HK-2 (cell line): Measurements from ENCODE around the gene TMEM207.
A peak's percentile ranks its signal among the peaks of the same experiment; 100 is the strongest.

Experiments used
- DNase-seq: peaks from one replicate; pipeline ENCODE4 v3.0.0-alpha.2; 2018; ENCODE audit not compliant: unreplicated experiment

Gene TMEM207

DNA sequence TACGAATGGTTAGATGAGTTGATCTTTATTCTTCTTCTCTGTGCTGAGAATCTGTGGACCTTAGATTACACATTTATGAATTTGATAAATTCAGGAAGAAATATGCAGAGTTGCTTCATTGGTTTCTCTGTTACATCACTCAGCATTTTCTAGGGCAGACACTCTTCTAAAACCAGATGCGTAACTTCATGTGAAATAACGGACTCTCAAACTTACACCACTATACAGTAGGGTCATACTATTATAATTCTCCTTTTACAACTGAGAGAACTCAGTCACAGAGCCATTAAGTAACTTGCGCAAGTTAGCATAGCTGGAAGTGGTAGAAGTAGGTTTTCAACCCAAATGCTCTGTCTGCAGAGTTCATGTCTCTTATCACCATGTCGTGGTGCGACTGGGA, 5.7 kb downstream of the TMEM207 start:
- no peak for DNase-seq

DNA sequence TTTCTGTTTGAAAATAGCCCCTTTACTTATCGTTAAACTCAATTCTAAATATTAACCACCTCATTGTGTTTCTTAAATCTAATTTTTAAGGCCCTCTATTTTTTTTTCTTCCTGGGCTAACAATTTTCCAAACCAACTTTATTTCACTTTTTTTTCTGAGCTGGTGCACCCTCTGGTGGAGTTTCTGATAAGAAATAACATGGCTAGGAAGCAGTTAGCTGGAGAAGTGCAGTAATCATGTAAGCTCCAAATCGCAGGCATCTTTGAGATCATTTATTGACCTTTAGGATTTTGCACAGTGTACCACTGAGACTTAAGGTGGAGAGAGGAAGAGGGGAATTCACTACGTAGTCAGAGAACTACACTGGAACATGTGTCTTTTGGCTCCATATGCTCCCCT, 6.4 kb downstream of the TMEM207 start:
- DNase-seq, result no peak

DNA sequence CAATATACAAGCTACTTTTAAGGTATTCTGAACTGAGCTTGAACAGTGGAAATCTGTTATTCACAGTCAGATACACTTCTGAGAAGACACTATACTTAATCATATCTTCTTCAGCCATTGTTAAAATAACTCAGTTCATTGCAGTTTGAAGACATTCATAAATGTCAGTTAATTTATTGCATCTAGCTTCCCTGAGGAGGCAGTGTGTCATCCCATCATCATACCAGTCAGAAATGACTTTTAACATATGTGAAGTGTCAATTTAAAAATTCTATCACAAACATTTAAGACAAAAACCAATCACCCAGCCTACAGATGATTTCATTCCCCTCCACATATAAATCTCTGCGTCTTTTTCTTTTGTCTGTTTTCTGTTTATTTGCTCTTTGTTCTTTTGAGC, 7.5 kb downstream of the TMEM207 start:
- DNase-seq, result no peak

DNA sequence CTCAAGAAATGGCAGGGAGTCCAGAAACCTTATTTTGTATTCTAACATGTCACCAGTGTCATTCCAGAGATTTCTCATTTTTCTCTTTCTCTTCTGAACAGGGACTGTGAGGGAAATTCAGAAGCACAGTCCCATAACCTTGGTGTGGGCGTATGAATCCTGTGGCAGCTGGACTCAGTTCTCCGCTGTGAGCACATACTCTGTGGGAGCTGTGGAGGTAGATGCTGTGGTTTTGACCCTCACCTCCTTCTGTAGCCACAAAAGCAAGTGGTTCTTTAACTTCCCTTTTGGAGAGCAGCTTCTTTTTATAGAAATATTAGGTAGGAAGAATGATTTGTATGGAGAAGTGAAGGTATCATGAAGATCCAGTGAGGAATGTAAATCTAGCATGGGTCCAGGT, 13.4 kb downstream of the TMEM207 start:
- no peak for DNase-seq

DNA sequence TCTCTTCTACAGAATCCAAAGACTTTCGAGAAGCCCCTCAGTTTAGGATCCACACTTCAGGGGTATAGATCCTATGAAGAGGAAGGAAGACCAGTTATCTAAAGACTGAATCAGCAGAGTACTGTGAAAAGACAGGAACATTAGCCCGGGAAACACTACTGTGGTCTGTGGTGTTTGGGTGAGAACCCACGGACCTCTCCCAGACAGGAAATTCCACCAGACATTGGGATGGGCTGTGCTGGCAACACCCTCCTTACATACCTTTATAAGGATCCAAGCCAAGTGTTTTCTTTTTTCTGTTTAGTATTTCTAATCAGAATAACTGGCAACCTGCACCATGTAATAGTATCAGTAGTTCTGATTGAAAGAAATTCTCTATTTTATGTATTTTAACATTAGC, 14.1 kb downstream of the TMEM207 start:
- DNase-seq, result peak; percentile 35

DNA sequence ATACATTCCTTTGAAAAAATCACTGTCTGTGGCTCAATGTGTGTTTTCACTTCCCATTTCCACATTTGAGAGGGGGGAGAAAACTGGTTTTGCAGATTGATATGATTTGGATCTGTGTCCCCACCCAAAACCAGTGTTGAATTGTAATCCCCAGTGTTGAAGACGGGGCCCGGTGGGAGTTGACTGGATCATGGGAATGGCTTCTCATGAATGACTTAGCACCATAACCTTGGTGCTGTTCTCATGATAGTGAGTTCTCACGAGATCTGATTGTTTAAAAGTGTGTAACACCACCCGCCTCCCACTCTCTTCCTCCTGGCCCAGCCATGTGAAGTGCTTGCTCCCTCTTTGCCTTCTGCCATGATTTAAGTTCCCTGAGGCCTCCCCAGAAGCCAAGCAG, 16.1 kb downstream of the TMEM207 start:
- no peak for DNase-seq

DNA sequence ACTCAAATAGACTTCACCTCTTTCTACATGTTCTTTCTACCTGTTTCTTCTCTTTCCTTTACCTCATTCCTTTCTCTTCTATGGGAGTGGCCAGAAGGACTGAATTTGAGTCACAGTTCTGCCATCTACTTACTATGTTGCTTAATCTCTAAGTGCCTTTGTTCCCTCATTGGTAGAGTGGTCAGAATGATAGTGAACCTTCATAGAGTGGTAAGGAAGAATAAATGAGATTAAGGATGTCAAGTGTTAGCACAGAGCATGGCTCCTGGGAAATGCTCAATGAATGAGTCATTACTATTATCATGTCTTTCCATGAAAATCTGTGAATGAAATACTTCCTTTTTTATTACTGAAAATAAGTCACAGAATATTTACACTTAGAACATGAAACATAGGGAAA, 17.5 kb downstream of the TMEM207 start:
- no peak for DNase-seq

DNA sequence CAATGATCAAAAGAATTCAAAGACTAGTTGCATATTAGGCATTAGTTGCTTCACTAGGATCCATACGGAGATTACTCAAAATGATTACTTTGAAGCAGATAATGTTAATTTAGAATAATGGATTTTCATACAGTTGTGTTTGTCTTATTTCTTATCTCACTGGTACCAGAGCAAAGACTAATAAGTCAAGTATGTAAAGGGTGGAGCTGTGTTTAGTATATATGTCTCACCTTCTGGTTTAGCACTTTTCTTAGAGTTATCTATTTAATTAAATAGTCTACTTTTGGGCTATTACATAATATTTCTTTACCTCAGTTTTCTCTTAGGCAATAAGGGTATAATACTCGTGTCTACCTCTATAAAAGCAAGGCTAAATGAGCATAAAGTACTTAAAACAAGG, 18.8 kb downstream of the TMEM207 start:
- no peak for DNase-seq

DNA sequence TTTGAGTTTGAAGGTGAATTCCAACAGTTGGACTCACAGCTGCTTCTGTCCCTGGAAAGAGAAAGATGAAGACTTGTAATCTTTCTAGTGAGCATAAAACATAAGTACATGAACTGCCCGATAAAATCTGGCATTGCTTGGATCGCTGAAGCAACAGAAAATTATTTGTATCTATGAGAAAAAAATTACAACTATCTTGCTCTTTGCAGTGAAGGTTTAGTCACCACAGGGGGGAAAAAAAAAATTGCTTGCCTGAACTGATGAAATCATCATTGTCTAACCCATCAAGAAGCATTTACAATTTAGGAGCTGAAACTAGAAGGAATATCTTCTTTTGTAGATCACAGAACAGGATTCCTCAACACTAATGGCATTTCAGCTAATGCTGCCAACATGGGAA, 20.0 kb downstream of the TMEM207 start:
- DNase-seq, result no peak

DNA sequence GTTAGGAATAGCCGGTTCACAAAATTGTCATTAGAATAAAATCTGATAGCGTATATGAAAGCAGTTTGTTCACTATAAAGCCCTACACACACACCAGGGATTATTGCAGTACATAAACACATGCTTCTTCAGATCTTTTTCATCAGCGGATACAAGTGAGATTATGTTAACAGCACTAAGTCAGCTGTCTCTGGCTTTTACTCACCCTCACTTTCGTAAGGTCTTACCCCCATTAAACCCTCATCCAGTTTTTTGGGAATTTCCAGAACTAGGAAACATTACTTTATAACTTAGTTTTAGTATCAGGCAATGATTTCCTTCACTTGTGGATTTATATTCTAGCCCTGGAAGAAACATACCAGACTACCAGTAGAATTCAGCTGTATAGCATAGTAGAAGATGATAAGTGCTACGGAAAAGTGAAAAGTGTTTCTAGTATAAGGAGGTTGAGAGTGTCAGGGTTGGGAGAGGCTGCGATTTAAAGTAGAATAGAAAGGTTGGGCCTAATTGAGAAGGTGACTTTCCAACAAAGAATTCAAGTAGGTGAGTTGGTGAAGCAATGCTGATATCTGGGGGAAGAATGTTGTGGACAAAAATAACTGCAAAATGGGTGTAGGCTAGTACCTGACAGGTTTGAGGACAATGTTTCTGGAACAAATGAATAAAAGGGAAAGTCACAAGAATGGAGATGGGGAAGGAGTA, 22.7 kb downstream of the TMEM207 start:
- no peak for DNase-seq

DNA sequence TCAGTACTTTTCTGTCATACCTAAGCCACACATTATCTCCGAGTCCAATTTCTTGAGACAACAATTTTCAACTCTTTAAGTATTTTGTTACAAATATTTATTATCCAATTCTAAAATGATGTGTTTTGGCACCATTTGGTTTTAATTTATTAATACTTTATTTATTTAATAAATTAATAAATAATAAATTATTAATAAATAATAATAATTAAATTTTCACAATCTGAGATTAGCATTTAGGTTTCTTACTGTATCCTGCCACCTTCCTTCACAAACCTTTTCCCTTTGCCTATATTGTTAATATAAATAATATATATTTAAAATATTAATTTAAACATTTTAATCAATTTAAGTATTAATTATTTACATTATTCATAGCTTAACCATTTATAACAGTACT, 23.9 kb downstream of the TMEM207 start:
- no peak for DNase-seq

DNA sequence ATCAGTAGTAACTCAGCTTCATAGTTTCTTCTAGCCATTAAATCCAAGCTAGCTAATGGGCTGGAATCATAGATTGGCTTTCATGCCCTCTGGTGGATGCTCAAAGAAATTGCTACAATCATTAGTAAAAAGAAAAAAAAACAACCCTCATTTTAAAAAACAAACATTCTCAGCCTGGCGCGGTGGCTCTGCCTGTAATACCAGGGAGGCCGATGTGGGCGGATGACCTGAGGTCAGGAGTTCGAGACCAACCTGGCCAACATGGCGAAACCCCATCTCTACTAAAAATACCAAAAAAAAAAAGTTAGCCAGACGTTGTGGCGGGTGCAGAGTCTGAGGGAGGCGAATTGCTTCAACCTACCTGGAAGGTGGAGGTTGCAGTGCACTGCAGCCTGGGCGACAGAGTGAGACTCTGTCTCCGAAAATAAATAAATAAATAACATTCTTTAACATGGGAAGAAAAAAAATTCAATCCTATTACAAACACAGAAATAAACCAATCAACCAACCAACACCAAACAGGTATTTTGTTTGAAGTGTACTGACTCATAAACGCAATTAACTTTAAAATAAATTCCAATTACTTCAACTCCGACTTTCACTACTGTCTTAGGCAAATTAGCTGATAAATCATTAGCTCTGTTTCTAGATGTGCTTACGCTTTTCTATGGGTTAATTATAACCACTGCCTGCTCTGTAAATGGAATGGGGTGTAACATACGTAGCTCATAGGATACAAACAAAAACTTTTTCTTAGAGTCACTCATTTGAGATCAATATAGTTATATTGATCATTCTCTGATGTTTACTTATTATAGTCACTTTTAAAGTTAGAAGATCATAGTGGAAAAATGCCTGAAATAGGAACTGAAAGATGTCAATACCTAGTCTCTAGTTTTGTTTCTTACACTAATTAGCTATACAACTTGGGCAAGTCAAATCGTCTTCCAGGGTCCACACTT, 24.9 kb downstream of the TMEM207 start:
- DNase-seq, result peak; percentile 49

DNA sequence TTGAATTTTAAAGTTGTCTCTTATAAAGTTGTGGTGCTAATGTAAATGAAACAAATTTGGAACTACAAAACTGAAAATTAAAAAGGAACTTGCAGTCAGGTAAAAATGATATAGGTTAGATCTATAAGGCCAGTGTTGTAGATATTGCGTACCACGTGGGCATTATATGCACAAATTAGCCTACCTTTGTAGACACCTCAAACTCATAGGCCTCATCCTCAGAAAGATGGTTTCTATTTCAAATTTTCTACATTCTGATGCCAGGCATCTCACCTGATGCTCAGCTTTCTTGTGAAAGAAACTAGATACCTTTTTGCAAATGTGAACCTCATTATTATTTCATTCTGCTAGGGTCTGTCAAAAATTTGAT, 25.6 kb downstream of the TMEM207 start:
- no peak for DNase-seq

DNA sequence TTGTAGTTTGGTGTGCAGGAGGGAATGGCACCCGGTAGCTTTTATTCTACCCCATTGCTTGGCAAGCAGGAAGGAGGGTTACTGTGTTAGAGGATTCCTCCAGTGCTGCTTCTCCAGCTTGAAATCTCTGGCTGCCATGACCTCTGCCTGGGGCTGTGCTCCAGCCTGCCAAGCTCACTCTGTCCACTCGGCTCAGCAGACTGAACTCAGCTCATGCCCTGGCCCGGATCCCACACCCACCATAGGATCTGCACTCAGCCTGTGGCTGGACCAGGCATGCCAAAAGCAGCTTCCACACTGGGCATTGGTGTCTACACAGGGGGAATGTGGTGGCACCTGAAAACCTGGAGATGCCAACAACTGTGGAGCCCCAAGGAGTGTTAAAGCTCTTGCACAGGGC, 35.4 kb downstream of the TMEM207 start:
- no peak for DNase-seq

DNA sequence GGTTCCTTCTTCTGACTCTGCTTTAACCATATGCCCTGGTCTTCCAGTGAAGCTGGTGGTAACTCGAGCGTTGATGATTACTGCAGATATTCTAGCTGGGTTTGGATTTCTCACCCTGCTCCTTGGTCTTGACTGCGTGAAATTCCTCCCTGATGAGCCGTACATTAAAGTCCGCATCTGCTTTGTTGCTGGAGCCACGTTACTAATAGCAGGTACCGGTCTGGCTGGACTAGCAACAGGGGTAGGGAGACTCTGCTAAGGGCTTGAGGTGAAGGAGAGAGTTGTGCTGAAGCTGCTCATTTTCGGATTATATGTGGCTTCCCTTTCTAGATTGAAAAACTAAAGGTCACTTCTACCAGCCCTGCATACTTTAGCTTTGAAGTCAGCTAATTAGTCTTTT, 45.0 kb downstream of the TMEM207 start:
- no peak for DNase-seq

DNA sequence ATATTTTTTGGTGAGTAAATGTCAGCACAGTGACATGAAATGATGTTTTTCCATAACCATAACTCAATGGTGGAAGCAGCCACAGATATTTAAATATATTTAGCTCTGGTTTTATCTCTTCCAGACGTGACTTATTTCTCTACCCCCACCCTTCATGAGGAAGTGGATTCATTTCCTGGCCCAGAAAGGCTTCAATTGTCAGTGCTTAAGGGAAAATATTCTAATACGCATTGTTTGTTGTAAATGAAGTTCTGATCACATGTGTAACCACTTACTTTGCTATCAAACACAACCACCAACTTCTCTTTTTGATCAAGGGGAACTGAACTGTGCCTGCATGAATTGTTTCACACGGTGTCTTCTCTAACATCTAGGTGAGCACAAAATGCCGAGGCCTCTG, 47.7 kb downstream of the TMEM207 start:
- no peak for DNase-seq

DNA sequence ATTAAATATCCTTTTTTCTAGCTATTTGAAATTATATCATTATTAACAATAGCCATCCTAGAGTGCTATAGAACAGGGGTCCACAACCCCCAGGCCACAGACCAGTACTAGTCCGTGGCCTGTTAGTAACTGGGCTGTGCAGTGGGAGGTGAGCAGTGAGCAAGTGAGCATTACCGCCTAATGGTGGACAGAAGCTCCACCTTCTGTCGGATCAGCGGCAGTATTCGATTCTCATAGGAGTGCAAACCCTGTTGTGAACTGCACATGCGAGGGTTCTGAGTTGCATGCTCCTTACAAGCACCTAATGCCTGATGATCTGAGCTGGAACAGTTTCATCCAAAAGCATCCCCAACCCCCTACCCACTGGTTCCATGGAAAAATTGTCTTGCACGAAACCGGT, 50.0 kb downstream of the TMEM207 start:
- DNase-seq, result no peak

DNA sequence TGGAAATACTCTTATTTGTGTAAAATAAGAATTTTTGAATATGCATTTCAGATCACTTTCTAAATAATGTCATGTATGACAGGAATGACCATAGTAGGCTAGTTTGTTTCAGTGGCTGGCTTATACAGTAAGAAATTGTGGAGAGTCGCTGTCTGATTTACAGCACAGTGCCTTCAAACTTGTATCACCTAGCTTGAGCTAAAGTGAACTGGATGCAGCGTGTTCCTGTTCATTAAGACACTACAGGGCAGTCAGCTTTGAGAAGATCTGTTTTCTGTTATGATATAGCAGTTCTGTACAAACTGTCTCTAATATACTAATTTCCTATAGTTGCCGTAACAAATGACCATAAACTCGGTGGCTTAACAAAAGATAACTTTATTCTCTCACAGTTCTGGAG, 51.8 kb downstream of the TMEM207 start:
- no peak for DNase-seq

DNA sequence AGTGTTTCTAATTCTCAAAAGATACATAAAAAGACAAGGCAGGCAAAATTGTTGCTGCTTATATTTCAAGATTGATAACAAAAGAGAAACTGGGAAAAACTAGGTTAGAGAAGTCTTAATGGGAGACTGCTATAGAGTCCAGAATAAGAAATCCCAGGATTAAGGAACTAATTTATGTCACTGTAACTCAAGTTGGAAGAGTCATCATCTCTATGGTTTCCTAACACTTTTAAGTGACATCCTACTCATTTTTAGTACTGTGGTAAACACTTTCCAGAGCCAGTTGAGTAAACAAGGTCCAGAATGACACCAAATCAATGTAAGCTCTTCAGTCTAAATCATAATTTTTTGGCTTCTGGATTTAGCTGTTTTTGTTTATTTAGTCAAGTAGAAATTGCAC, 53.7 kb downstream of the TMEM207 start:
- no peak for DNase-seq

DNA sequence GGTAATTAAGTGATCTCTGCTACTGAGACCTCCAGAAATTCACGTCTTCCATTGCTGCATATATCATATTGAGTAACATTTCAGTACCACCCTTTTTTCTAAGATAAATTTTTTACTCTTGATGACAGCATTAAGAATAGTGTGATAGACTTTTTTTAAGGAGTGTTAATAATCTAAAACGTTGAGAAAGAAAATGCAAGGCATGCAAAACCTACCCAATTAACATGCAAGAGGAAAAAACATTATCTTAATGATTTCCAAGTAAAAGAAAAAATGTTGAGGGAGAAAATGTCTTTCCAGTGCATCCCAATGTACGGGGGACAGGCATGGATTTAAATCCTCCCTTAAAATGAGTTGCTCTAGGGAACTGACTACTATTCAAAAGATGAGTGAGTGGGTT, 61.0 kb downstream of the TMEM207 start:
- no peak for DNase-seq

DNA sequence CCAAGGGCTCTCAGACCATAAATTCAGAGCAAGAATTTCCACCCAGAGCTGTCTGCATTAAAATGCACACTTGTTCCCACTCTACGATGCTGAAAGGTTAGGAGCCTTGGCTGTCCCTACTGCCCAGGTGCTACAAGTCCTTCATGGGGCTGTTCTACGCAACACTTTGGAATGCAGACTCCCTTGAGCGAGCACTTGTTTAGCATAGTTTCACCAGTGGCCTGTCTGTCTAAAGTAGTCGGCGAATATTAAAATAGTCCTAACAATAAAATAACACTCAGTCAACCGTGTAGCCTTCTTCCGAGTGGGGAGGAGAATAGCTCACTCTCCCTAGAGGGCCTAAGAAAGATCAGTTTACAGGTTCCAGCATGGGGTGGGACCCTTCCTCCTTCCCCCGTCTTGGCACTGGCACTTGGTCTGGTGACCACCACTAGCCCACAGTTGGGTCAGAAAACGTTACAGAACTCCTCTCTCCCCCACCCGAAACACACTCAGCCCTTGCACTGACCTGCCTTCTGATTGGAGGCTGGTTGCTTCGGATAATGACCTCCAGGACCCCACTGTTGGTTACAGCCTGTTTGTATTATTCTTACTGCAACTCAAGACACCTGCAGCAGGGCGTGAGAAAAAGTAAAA, 62.0 kb downstream of the TMEM207 start, which contains the start of gene CLDN16:
TSS of gene CLDN16 (plus strand) at position 586 of the 636 bp plus-strand sequence. CDS start 167 bp downstream, outside the sequence.
- no peak for DNase-seq
